H1 (cell line): ENCODE data around the gene BOLA3.

Source experiments
- CTCF ChIP-seq, 3 experiments: IDR thresholded peaks; 1 replicate in 2 of 3; 2 replicates in 1 of 3; pipeline versions ENCODE4 v1.5.1 to v1.6.1; 2011; ENCODE audit warnings: low read length in 3 of 3, mild to moderate bottlenecking in 3 of 3, inconsistent platforms in 2 of 3, low read depth in 1 of 3, moderate library complexity in 1 of 3; ENCODE audit not compliant: insufficient read depth in 1 of 3; ENCODE audit errors: control extremely low read depth in 1 of 3
- EP300 ChIP-seq, 2 experiments: IDR thresholded peaks; 1 replicate in 1 of 2; 2 replicates in 1 of 2; pipeline ENCODE4 v1.6.1; 2011 to 2012; ENCODE audit warnings: low read depth in 2 of 2, low read length in 2 of 2, mild to moderate bottlenecking in 2 of 2, borderline replicate concordance in 1 of 2, inconsistent platforms in 1 of 2, moderate library complexity in 1 of 2
- EZH2 ChIP-seq: fragments of 200-600 bp; sonication (generic); IDR thresholded peaks from 2 replicates; pipeline ENCODE4 v1.7.1; 2012; ENCODE audit warnings: low read depth, mild to moderate bottlenecking, moderate library complexity, low read length, inconsistent platforms; ENCODE audit not compliant: severe bottlenecking
- MAFK ChIP-seq: IDR thresholded peaks from 2 replicates; pipeline ENCODE4 v1.6.1; 2012; ENCODE audit warnings: low read depth, mild to moderate bottlenecking, improper control_type of control experiment, low read length
- MAX ChIP-seq: IDR thresholded peaks from 2 replicates; pipeline ENCODE4 v1.6.1; 2012; ENCODE audit warnings: inconsistent platforms
- POLR2A ChIP-seq, 2 experiments: IDR thresholded peaks; 1 replicate in 1 of 2; 2 replicates in 1 of 2; pipeline ENCODE4 v1.6.1; 2011; ENCODE audit warnings: low read depth in 2 of 2, low read length in 2 of 2, mild to moderate bottlenecking in 2 of 2; ENCODE audit errors: control extremely low read depth in 1 of 2
- RBBP5 ChIP-seq: IDR thresholded peaks from 2 replicates; pipeline ENCODE4 v1.7.1; 2012; ENCODE audit warnings: low read depth, mild to moderate bottlenecking, inconsistent platforms, low read length, moderate library complexity, borderline replicate concordance
- TBP ChIP-seq: IDR thresholded peaks from 2 replicates; pipeline ENCODE4 v1.6.1; 2011; ENCODE audit warnings: low read depth, low read length, improper control_type of control experiment
- TEAD4 ChIP-seq: IDR thresholded peaks from 2 replicates; pipeline ENCODE4 v1.6.1; 2012; ENCODE audit warnings: low read depth, low read length, inconsistent platforms, mixed read lengths

- TF ChIP-seq POLR2A (IDR thresholded peaks at IDR 0.05; ENCODE audit: control extremely low read depth in 1 of 2, low read depth in 2 of 2, low read length in 2 of 2) (no peak), CTCF (IDR thresholded peaks at IDR 0.05; ENCODE audit: control extremely low read depth in 1 of 3, insufficient read depth in 1 of 3, low read depth in 1 of 3, low read length in 3 of 3) (no peak), EZH2 (no peak), RBBP5 (no peak), TBP (no peak), MAFK (no peak), MAX (no peak), TEAD4 (no peak), EP300 (IDR thresholded peaks at IDR 0.05; ENCODE audit: borderline replicate concordance in 1 of 2, low read depth in 2 of 2, low read length in 2 of 2) (no peak)
Observed at GRCh38 chr2:74130211-74130995, 17.3 kb downstream of the BOLA3 start.
